ENCODE data around the gene NCOA6. TPM values are rescaled to one million over a fixed set of nuclear protein-coding genes. Genes with fewer than 3 reads are reported as not detected.

Gene NCOA6
- total and polyA plus RNA-seq, 2 donors from 2014 or later, result 28.1 to 30.8 TPM

DNA sequence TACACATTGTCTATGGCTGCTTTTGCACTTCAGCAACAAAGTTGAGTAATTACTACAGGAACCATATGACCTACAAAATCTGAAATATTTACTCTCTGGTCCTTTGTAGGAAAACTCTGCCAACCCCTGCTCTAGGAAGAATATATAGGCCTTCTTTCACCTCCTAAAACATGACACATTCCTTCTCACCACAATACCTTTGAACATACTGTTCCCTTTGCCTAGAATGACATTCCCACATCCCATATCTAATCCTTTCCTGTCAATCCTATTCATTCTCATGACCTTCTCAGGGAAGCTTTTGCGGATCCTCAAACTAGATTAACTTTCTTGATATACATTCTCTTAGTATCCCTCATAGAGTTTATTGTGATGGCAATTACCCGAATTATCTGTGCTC lies 18.0 kb upstream of the NCOA6 start:
- TF ChIP-seq, protein P1, sequence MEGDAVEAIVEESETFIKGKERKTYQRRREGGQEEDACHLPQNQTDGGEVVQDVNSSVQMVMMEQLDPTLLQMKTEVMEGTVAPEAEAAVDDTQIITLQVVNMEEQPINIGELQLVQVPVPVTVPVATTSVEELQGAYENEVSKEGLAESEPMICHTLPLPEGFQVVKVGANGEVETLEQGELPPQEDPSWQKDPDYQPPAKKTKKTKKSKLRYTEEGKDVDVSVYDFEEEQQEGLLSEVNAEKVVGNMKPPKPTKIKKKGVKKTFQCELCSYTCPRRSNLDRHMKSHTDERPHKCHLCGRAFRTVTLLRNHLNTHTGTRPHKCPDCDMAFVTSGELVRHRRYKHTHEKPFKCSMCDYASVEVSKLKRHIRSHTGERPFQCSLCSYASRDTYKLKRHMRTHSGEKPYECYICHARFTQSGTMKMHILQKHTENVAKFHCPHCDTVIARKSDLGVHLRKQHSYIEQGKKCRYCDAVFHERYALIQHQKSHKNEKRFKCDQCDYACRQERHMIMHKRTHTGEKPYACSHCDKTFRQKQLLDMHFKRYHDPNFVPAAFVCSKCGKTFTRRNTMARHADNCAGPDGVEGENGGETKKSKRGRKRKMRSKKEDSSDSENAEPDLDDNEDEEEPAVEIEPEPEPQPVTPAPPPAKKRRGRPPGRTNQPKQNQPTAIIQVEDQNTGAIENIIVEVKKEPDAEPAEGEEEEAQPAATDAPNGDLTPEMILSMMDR (IDR thresholded peaks at IDR 0.05; ENCODE audit: borderline replicate concordance, extremely low read depth, insufficient read depth), result no peak
- Histone ChIP-seq H3K36me3 (ENCODE audit: control insufficient read depth in 2 of 3, insufficient read depth in 3 of 3, low read length in 3 of 3) (no peaks in the 10 kb centered on the region), H3K27me3 (ENCODE audit: control insufficient read depth, insufficient read depth, low read length) (no peaks in the 10 kb centered on the region), H3K9me3 (ENCODE audit: control insufficient read depth in 2 of 3, insufficient read depth in 1 of 3, low read length in 3 of 3) (no peaks in the 10 kb centered on the region), H3K27ac (ENCODE audit: low read depth in 2 of 2, low read length in 2 of 2) (no peak overlapping the region), H3K4me1 (ENCODE audit: control insufficient read depth in 2 of 3, insufficient read depth in 2 of 3, low read depth in 1 of 3, low read length in 3 of 3) (no peaks in the 10 kb centered on the region), H3K4me3 (ENCODE audit: low read length in 3 of 3) (no peak overlapping the region), H3K9ac (ENCODE audit: low read length in 3 of 3) (no peak overlapping the region)
- FAIRE-seq (no peak), DNase-seq (no peak)
- intact Hi-C loops (cut with DNase I), result no loop called here

DNA sequence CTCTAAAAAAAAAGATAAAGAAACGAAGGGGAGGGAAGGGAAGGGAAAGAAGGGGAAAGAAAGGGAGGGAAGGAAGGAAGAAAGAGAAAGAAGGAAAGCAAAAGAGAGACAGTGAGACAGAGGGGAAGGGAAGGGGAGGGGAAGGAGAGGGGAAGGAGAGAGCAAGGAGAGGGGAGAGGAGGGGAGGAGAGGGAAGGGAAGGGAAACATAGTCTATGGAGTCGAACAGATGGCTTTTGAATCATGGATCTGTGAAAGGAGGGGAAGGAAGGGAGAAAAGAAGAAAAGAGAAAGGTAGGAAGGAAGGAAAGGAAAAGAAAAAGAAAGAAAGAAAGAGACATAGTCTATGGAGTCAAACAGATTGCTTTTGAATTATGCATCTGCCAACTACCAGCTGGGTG lies 16.7 kb upstream of the NCOA6 start:
- Histone ChIP-seq H3K4me3 (ENCODE audit: low read length in 3 of 3) (no peak overlapping the region), H3K27me3 (ENCODE audit: control insufficient read depth, insufficient read depth, low read length) (no peaks in the 10 kb centered on the region), H3K27ac (ENCODE audit: low read depth in 2 of 2, low read length in 2 of 2) (no peak overlapping the region), H3K36me3 (ENCODE audit: control insufficient read depth in 2 of 3, insufficient read depth in 3 of 3, low read length in 3 of 3) (no peaks in the 10 kb centered on the region), H3K4me1 (ENCODE audit: control insufficient read depth in 2 of 3, insufficient read depth in 2 of 3, low read depth in 1 of 3, low read length in 3 of 3) (no peaks in the 10 kb centered on the region), H3K9ac (ENCODE audit: low read length in 3 of 3) (no peak overlapping the region), H3K9me3 (ENCODE audit: control insufficient read depth in 2 of 3, insufficient read depth in 1 of 3, low read length in 3 of 3) (no peaks in the 10 kb centered on the region)
- TF ChIP-seq, protein P1 (IDR thresholded peaks at IDR 0.05; ENCODE audit: borderline replicate concordance, extremely low read depth, insufficient read depth), result no peak
- intact Hi-C loops (cut with DNase I), result no loop called here
- no peak for FAIRE-seq
- DNase-seq, result no peak

DNA sequence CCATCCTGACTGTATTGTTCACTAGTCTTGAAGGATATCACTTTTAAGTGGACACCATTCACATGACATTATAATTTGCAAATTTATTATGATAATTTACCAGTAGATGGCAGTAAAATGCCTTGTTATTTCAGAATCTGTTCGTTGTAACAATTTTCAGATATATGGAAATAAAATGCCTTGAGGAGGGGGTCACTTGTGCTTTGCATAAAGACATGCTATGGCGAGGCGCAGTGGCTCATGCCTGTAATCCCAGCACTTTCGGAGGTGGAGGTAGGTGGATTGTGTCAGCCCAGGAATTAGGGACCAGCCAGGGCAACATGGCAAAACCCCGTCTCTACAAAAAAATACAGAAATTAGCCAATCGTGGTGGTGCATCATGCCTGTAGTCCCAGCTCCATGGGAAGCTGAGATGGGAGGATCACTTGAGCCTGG lies 9.0 kb upstream of the NCOA6 start:
- H3K9ac ChIP-seq (ENCODE audit: low read length in 3 of 3), result no peak overlapping the region
- no peak overlapping the region for H3K4me3 ChIP-seq (ENCODE audit: low read length in 3 of 3)
- no peaks in the 10 kb centered on the region for H3K27me3 ChIP-seq (ENCODE audit: control insufficient read depth, insufficient read depth, low read length)
- intact Hi-C loops (cut with DNase I), result no loop called here
- H3K36me3 ChIP-seq (ENCODE audit: control insufficient read depth in 2 of 3, insufficient read depth in 3 of 3, low read length in 3 of 3), result no peaks in the 10 kb centered on the region
- FAIRE-seq (no peak), DNase-seq (peak in 2 of 5 donors; percentile 31 to 37)
- H3K27ac ChIP-seq (ENCODE audit: low read depth in 2 of 2, low read length in 2 of 2), result no peak overlapping the region
- TF ChIP-seq, protein P1 (IDR thresholded peaks at IDR 0.05; ENCODE audit: borderline replicate concordance, extremely low read depth, insufficient read depth), result peak; percentile 37
- no peaks in the 10 kb centered on the region for H3K9me3 ChIP-seq (ENCODE audit: control insufficient read depth in 2 of 3, insufficient read depth in 1 of 3, low read length in 3 of 3)
- no peaks in the 10 kb centered on the region for H3K4me1 ChIP-seq (ENCODE audit: control insufficient read depth in 2 of 3, insufficient read depth in 2 of 3, low read depth in 1 of 3, low read length in 3 of 3)

DNA sequence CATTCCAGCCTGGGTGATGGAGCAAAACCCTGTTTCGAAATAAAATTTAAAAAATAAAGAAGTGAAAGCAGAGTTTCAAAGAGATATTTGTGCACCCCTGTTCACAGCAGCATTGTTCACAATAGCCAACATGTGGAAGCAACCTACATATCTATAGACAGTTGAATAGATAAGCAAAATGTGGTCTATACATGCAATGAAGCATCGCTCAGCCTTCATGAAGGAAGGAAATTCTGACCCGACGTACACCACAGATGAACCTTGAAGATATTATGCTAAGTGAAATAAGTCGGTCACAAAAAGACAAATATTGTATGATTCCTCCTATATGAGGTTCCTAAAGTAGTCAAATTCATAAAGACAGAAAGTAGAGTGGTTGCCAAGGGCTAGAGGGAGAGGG lies 6.5 kb upstream of the NCOA6 start:
- Histone ChIP-seq H3K4me1 (ENCODE audit: control insufficient read depth in 2 of 3, insufficient read depth in 2 of 3, low read depth in 1 of 3, low read length in 3 of 3) (no peaks in the 10 kb centered on the region), H3K27ac (ENCODE audit: low read depth in 2 of 2, low read length in 2 of 2) (no peak overlapping the region), H3K9me3 (ENCODE audit: control insufficient read depth in 2 of 3, insufficient read depth in 1 of 3, low read length in 3 of 3) (no peaks in the 10 kb centered on the region), H3K27me3 (ENCODE audit: control insufficient read depth, insufficient read depth, low read length) (no peaks in the 10 kb centered on the region), H3K9ac (ENCODE audit: low read length in 3 of 3) (no peak overlapping the region), H3K36me3 (ENCODE audit: control insufficient read depth in 2 of 3, insufficient read depth in 3 of 3, low read length in 3 of 3) (no peaks in the 10 kb centered on the region), H3K4me3 (ENCODE audit: low read length in 3 of 3) (no peak overlapping the region)
- TF ChIP-seq, protein P1 (IDR thresholded peaks at IDR 0.05; ENCODE audit: borderline replicate concordance, extremely low read depth, insufficient read depth), result no peak
- intact Hi-C loops (cut with DNase I), result no loop called here
- DNase-seq, result no peak
- no peak for FAIRE-seq

Data from kidney (tissue), 14 donors.